SW480 (cell line): Measurements from ENCODE around the gene VAC14.
A peak's percentile ranks its signal among the peaks of the same experiment; 100 is the strongest.

ENCODE experiments used
- DNase-seq: peaks from one replicate; pipeline ENCODE4 v3.0.0-alpha.2; 2016; ENCODE audit warnings: low spot score

The VAC14 gene

GRCh38 chr16:70706948-70707465 is 94.0 kb downstream of the VAC14 start:
- no peak for DNase-seq

DNA sequence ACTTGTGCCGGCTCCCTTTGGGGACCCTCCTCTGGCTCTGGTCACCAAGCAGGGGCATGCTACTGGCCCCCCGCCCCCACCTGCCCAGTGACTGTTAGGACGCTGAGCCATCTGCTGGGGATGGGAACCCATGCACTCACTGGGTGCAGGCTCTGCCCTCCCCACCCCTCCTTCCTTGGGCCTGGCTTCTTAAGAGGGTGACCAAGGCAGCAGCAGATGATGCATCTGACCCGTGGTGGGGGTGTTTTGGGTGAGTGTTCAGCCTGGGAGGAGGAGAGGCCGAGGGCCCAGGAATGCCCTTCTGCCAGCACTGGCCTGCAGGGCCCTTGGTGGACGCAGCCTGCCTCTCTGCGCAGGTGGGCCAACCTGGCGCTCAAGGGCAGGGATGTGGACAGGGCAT is 95.9 kb downstream of the VAC14 start:
- DNase-seq = no peak

DNA sequence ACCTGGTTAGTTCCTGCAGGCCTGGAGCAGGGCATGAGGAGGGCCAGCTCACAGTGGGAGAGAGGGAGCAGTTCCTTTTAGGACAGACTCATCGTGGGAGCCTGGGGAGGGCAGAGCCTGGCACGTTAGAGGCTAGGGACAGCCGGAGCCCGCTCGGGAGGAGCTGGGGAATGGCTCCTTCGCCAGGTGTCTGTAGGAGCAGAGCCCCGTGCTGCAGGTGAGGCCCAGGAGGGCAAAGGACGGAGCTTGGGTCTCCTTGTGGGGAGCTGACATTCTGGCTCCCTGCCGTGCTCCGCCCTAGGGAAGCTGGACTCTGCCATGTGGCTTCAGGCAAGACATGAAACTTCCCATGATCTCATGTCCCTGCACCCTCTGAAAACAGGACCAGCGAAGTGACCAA is 96.4 kb downstream of the VAC14 start:
- DNase-seq = no peak

DNA sequence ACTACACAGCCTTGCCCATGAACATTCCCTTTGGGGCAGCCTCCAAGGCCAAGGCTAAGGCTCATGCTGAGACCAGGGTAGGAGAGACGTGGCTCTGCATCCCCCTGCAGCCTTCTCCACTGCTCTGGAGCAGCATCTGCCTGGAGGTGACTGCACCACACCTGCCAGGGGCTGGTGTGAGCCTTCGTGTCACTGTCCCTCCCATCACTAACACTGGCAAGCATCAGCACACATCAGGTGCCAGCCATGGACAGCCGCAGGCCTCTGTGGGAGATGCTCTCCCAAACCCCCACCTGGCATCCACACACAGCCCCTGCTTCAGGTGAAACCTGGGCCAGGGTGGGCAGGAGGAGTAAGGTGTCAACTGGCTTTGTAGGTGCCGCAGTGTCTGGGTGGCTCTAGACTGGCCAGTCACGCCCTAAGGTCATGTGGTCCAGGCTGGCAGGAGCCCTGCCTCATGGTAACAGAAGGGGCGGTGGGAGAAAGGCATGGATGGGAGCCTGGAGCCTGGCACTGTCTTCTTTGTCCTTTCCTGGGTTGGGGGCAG is 97.0 kb downstream of the VAC14 start:
- no peak for DNase-seq

GRCh38 chr16:70703041-70703834 is 97.7 kb downstream of the VAC14 start:
- DNase-seq = no peak

- no peak for DNase-seq
Observed at GRCh38 chr16:70702624-70703023, 98.3 kb downstream of the VAC14 start.

GRCh38 chr16:70701998-70702397 is 99.0 kb downstream of the VAC14 start:
- no peak for DNase-seq

- DNase-seq = no peak
Observed at GRCh38 chr16:70701596-70701995, 99.4 kb downstream of the VAC14 start.

DNA sequence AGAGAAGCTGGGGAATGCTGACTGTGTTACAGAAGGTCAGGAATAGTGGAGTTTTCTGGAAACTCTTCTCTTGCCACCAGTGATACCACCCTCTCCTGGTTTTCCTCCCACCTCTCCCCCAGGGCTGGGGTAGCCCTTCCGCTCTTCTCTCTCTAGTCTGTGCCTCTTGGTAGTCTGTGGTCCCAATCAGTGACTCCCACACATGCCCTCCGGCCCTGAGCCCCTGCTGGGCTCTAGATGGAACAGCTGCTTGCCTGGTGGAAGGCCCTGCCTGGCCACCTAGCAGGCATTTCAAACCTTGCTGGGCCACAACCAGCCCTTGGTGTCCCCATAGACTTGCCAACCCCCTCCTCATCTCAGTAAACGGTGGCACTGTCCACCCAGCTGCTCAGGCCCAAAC is 99.9 kb downstream of the VAC14 start:
- DNase-seq = no peak

DNA sequence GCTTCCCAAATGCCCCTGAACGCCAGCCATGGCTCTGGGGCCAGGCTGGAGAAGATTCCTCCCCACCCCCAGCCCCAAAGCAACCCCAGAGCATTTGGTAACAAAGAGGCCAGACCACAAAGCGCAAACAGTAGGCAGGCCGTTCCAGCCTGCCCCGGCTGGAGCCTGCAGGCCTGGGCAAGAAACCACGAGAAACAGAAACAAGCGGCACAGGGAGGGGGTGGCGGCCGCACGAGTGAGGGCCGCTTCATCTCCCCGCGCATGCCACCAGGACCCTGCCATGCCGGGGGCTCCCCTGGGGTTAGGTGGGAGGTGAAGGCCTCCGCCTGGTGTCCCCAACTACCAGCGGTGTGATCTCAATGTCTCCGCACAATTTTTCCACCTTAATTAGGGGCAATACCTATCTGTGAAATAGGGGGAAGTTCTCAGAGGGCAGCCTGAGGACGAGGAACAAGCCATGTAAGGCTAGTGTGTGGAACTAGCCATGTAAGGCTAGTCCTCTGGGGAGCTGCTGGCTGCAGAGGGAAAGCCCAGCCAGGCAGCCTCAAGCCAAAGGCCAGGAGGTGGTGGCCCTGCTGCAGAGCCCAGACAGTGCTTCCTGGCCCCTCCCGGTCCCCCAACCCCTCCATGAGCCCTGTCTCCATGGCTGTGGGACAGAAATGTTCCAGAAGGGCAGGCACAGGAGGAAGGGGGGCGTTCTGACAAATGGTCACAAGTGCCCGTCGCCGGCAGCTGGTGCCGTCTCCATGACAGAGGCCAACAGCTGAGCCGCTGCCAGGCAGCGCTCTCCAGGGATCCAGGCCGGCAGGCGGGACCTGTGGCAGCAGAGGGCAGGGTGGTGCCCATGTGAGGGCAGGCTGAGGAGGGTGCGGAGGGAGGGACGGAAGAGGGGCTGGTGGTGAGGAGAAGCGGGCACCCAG is 100.6 kb downstream of the VAC14 start:
- DNase-seq = no peak

- no peak for DNase-seq
Observed at GRCh38 chr16:70699696-70700095, 101.3 kb downstream of the VAC14 start.

- DNase-seq = no peak
Observed at GRCh38 chr16:70698901-70699300, 102.1 kb downstream of the VAC14 start.

- no peak for DNase-seq
Observed at GRCh38 chr16:70697594-70698170, 103.3 kb downstream of the VAC14 start.

GRCh38 chr16:70696952-70697593 is 103.9 kb downstream of the VAC14 start:
- no peak for DNase-seq

- no peak for DNase-seq
Observed at GRCh38 chr16:70696355-70696754, 104.6 kb downstream of the VAC14 start.

DNA sequence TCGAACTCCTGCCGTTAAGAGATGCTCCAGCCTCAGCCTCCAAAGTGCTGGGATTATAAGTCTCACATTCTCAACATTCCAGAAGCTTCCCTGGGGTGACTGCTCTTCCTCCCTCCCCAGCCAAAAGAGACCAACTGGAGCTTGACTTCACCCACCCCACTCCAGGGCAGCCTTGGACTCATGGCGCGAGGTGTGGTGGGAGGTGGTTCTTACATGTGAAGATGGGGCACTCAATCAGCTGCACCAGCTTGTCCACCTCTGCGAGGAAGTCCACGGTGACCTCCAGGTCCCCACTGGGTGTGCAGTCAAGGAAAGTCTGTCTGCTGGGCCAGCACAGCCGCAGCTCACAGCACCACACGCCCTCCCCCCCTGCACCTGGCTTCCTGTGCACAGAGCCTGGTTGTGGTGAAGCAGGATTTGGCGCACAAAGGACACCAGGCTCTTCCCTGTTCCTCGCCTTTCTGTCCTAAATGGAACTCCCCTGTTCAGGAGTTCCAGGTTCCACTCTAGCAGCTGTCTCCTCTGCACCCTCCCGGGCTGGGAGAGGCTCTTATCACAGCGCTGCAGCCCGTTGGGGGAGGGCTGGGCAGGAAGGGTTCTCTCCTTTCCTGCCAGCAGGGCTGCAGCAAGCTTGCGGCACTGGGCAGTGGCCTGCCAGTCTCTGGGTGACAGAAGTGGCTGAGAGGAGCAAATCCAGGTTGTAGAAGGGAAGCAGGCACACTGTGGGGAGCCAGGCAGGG is 105.5 kb downstream of the VAC14 start:
- peak; percentile 41 for DNase-seq

- no peak for DNase-seq
Observed at GRCh38 chr16:70694868-70695218, 106.1 kb downstream of the VAC14 start.

DNA sequence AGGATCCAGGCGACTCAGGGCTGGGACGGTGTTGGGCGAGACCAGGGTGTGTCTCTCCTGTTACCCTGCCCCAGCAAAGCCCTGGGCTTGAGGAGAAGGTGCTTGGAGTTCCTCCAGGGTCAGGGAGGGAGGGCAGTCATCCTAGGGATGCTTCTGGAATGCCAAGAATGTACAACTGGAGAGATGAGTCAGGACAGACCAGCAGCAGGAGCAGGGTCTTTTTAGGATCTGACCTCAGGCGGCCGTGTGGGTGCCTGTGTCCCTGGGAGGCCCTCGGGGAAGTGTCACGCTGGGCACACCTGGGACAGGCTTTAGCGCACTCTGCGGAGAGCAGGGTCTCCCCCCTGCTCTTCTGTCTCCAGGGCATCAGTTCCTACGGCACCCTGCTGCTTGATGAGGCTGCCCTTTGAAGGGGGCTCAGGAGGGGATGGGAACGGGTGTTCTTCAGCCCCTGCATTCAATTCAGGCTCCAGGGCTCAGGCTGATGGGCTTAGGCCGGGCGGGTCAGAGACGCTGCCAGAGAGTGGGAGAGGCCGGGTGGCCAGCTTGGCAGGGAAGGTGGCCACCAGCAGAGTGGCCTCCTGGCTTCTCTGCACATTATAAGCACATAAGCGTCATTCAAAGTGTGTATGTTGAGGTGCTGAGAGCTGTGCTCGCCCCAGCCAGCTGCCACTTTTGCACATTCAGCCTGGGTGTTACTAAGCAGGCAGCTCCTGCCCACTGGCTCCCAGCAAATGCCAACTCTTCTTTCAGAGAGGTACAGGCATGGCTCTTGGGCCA is 106.7 kb downstream of the VAC14 start:
- peak; percentile 62 for DNase-seq

GRCh38 chr16:70692873-70693671 is 107.9 kb downstream of the VAC14 start:
- no peak for DNase-seq
